Left renal cortex interstitium (tissue), 4 donors: ENCODE data around the gene GNAQ. TPM values are rescaled to one million over a fixed set of nuclear protein-coding genes. Genes with fewer than 3 reads are reported as not detected.

Source experiments
- DNase-seq, 4 donors: peaks; one replicate each; pipeline ENCODE4 v3.0.0-alpha.2; 2013; ENCODE audit warnings: low read depth in 4 of 4, low spot score in 2 of 4, missing footprints in 1 of 4
- polyA plus RNA-seq, 4 donors: library from polyadenylated mRNA; unstranded; fragments of 120-200 nt; gene quantifications; one replicate each; pipeline ENCODE4 v1.2.1, GENCODE V29; 2013; ENCODE audit not compliant: insufficient read length in 4 of 4

The GNAQ gene
- polyA plus RNA-seq, 4 donors: 57.3 to 66.0 (median 59.8) TPM

- no peak for DNase-seq
These were observed 353.6 kb downstream of the GNAQ start for GRCh38 chr9:77677957-77678535.

GRCh38 chr9:77677397-77677796, 354.2 kb downstream of the GNAQ start:
- DNase-seq: no peak

- no peak for DNase-seq
These were observed 357.4 kb downstream of the GNAQ start for GRCh38 chr9:77673941-77674791.

- no peak for DNase-seq
These were observed 359.4 kb downstream of the GNAQ start for GRCh38 chr9:77672183-77672582.

GRCh38 chr9:77667151-77667550, 364.5 kb downstream of the GNAQ start:
- no peak for DNase-seq

Other genes starting within 250 kb of the GNAQ start
- 10 to 100 TPM; 28.6 to 47.3 (median 34.8) TPM for gene CEP78, start 204.3 kb upstream of the GNAQ start, polyA plus RNA-seq